ENCODE data around the gene FBN1.

The FBN1 gene

GRCh38 chr15:48677821-48678220 is 32.3 kb upstream of the FBN1 start:
- H3K4me3 ChIP-seq (ENCODE audit: low read depth, low read length), result no peak overlapping the region
- H3K36me3 ChIP-seq (ENCODE audit: control insufficient read depth in 2 of 2, insufficient read depth in 1 of 2, low read length in 2 of 2), result no peaks in the 10 kb centered on the region
- POLR2A ChIA-PET, result no interaction called here
- H3K4me1 ChIP-seq (ENCODE audit: control insufficient read depth, insufficient read depth, low read length), result no peaks in the 10 kb centered on the region
- TF ChIP-seq, protein P1, sequence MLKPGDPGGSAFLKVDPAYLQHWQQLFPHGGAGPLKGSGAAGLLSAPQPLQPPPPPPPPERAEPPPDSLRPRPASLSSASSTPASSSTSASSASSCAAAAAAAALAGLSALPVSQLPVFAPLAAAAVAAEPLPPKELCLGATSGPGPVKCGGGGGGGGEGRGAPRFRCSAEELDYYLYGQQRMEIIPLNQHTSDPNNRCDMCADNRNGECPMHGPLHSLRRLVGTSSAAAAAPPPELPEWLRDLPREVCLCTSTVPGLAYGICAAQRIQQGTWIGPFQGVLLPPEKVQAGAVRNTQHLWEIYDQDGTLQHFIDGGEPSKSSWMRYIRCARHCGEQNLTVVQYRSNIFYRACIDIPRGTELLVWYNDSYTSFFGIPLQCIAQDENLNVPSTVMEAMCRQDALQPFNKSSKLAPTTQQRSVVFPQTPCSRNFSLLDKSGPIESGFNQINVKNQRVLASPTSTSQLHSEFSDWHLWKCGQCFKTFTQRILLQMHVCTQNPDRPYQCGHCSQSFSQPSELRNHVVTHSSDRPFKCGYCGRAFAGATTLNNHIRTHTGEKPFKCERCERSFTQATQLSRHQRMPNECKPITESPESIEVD (tag by site-specific recombination; IDR thresholded peaks at IDR 0.05), result no peak
- no peak for TF ChIP-seq ZNF184 (tag by site-specific recombination; IDR thresholded peaks at IDR 0.05)
- TF ChIP-seq, protein P2, sequence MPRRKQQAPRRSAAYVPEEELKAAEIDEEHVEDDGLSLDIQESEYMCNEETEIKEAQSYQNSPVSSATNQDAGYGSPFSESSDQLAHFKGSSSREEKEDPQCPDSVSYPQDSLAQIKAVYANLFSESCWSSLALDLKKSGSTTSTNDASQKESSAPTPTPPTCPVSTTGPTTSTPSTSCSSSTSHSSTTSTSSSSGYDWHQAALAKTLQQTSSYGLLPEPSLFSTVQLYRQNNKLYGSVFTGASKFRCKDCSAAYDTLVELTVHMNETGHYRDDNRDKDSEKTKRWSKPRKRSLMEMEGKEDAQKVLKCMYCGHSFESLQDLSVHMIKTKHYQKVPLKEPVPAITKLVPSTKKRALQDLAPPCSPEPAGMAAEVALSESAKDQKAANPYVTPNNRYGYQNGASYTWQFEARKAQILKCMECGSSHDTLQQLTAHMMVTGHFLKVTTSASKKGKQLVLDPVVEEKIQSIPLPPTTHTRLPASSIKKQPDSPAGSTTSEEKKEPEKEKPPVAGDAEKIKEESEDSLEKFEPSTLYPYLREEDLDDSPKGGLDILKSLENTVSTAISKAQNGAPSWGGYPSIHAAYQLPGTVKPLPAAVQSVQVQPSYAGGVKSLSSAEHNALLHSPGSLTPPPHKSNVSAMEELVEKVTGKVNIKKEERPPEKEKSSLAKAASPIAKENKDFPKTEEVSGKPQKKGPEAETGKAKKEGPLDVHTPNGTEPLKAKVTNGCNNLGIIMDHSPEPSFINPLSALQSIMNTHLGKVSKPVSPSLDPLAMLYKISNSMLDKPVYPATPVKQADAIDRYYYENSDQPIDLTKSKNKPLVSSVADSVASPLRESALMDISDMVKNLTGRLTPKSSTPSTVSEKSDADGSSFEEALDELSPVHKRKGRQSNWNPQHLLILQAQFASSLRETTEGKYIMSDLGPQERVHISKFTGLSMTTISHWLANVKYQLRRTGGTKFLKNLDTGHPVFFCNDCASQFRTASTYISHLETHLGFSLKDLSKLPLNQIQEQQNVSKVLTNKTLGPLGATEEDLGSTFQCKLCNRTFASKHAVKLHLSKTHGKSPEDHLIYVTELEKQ (tag by site-specific recombination; IDR thresholded peaks at IDR 0.05; ENCODE audit: borderline replicate concordance), result no peak
- TF ChIP-seq ZNF621 (tag by site-specific recombination; IDR thresholded peaks at IDR 0.05), result no peak
- TF ChIP-seq ZSCAN16 (tag by site-specific recombination; IDR thresholded peaks at IDR 0.05), result no peak
- TF ChIP-seq ZNF701 (tag by site-specific recombination; IDR thresholded peaks at IDR 0.05), result no peak
- TF ChIP-seq REPIN1 (tag by site-specific recombination; IDR thresholded peaks at IDR 0.05; ENCODE audit: low read depth), result no peak
- H3K27ac ChIP-seq (ENCODE audit: extremely low read depth, low read depth, low read length), result no peak overlapping the region
- H3K9me3 ChIP-seq (ENCODE audit: control insufficient read depth, insufficient read depth, low read depth, low read length), result no peaks in the 10 kb centered on the region
- CTCF ChIA-PET, result no interaction called here

DNA sequence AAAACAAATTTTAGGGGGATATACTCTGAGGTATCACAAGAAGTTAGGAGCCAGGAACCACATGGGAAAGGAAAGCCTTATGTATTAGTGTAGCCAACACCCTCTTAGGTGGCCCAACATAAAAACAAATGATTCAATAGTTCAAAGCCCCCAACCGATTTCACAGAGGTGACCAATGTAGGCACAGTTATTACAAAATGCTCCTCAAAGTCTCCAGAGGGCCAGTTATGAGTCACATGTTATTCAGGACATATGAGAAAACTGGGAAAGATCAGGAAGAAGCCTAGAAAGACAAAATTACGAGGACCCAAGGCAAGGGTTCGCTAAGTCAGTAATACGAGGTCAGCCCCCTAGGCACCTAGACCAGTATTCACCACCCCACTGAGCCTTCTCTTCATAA is 29.9 kb upstream of the FBN1 start:
- H3K9me3 ChIP-seq (ENCODE audit: control insufficient read depth, insufficient read depth, low read depth, low read length), result no peaks in the 10 kb centered on the region
- H3K4me3 ChIP-seq (ENCODE audit: low read depth, low read length), result no peak overlapping the region
- TF ChIP-seq ZFP69B (tag by site-specific recombination; IDR thresholded peaks at IDR 0.05) (no peak), PRDM1 (tag by site-specific recombination; IDR thresholded peaks at IDR 0.05) (no peak), SP7 (tag by site-specific recombination; IDR thresholded peaks at IDR 0.05) (no peak), ZNF777 (tag by site-specific recombination; IDR thresholded peaks at IDR 0.05; ENCODE audit: borderline replicate concordance) (no peak)
- ChIA-PET POLR2A (no interaction called here), CTCF (no interaction called here)
- no peaks in the 10 kb centered on the region for H3K36me3 ChIP-seq (ENCODE audit: control insufficient read depth in 2 of 2, insufficient read depth in 1 of 2, low read length in 2 of 2)
- no peaks in the 10 kb centered on the region for H3K4me1 ChIP-seq (ENCODE audit: control insufficient read depth, insufficient read depth, low read length)
- no peak overlapping the region for H3K27ac ChIP-seq (ENCODE audit: extremely low read depth, low read depth, low read length)

DNA sequence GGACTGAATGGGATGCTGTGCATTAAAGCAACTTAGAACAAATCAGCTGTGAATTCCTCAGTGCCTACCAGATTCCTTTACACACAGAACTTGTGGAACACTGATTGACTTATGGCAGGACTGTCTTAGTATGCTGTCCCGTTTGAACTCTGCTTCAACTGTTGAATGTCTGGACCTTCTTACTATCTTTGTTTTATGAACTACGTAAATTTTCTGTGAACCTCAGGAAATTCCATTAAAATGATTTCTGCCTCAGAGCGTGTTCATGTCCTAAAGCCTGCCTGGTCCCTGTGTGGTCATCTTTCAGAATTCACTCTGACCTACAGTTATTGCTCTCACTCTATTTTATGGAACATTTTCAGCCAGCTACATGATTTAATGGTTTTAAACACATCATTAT is 29.4 kb upstream of the FBN1 start:
- Histone ChIP-seq H3K27ac (ENCODE audit: extremely low read depth, low read depth, low read length) (no peak overlapping the region), H3K4me1 (ENCODE audit: control insufficient read depth, insufficient read depth, low read length) (no peaks in the 10 kb centered on the region), H3K4me3 (ENCODE audit: low read depth, low read length) (no peak overlapping the region), H3K9me3 (ENCODE audit: control insufficient read depth, insufficient read depth, low read depth, low read length) (no peaks in the 10 kb centered on the region), H3K36me3 (ENCODE audit: control insufficient read depth in 2 of 2, insufficient read depth in 1 of 2, low read length in 2 of 2) (no peaks in the 10 kb centered on the region)
- POLR2A ChIA-PET, result no interaction called here
- CTCF ChIA-PET, result no interaction called here
- TF ChIP-seq ZNF624 (tag by site-specific recombination; IDR thresholded peaks at IDR 0.05), result no peak
- no peak for TF ChIP-seq ZNF544 (tag by site-specific recombination; IDR thresholded peaks at IDR 0.05)
- no peak for TF ChIP-seq ZBTB1 (tag by site-specific recombination; IDR thresholded peaks at IDR 0.05)
- no peak for TF ChIP-seq ZNF792 (tag by site-specific recombination; IDR thresholded peaks at IDR 0.05)
- TF ChIP-seq WT1 (tag by site-specific recombination; IDR thresholded peaks at IDR 0.05), result no peak
- TF ChIP-seq ZNF704 (tag by site-specific recombination; IDR thresholded peaks at IDR 0.05), result no peak
- TF ChIP-seq ZNF664 (tag by site-specific recombination; IDR thresholded peaks at IDR 0.05), result no peak
- TF ChIP-seq GFI1B (tag by site-specific recombination; IDR thresholded peaks at IDR 0.05), result no peak
- TF ChIP-seq ZNF140 (tag by site-specific recombination; IDR thresholded peaks at IDR 0.05), result no peak
- TF ChIP-seq, protein P1 (tag by site-specific recombination; IDR thresholded peaks at IDR 0.05), result no peak
- no peak for TF ChIP-seq ZNF184 (tag by site-specific recombination; IDR thresholded peaks at IDR 0.05)
- no peak for TF ChIP-seq ZNF394 (tag by site-specific recombination; IDR thresholded peaks at IDR 0.05; ENCODE audit: borderline replicate concordance)

Data from HEK293 (cell line).